CD4-positive, alpha-beta T cell treated with Interferon gamma for 1 hour (primary cell): ENCODE data around the gene NPHS2.

ENCODE experiments used
- DNase-seq: peaks from one replicate; pipeline ENCODE4 v3.0.0-alpha.2; 2020

NPHS2 gene

DNA sequence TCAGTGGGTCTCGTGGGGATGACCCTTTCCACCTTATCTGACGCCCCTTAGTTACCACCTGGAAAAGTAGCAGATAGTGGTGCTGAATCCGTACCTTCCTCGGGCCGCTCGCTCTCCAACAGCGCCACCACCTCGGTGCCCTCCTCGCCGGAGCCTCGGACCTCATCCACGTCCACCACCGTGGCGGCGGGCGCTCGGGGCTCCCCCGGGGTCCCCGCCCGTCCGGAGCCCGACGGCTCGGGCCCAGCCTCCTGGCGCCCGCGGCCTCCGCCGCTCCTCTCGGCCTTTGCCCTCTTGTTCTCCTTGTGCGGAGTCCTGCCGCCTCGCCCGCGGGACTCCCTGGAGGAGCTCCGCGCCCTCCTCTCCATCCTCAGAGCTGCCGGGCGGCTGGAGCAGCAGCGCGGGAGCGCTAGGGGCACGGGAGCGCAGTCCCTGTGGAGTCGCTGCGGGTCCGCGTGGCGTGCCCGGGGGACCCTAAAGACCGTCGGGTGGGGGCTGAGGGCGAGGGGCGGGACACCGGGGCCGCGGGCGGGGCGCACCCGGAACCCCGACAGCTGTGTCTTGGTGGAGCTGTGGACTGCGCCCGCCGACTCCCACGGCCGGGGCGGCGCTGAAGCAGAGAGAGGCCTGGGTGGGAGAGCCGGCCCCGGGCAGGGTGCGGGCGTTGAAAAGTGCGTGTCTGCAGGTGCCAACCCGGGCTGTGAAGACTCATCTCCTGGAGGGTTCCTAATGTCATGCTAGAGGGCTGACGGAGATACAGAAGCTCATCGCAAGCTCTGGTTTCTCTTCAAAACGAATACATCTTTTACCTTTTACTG, at the start of gene NPHS2:
TSS of gene NPHS2 (minus strand) at position 452 of the 818 bp plus-strand sequence. CDS start at position 368, 84 bp downstream.
- DNase-seq, result no peak

DNA sequence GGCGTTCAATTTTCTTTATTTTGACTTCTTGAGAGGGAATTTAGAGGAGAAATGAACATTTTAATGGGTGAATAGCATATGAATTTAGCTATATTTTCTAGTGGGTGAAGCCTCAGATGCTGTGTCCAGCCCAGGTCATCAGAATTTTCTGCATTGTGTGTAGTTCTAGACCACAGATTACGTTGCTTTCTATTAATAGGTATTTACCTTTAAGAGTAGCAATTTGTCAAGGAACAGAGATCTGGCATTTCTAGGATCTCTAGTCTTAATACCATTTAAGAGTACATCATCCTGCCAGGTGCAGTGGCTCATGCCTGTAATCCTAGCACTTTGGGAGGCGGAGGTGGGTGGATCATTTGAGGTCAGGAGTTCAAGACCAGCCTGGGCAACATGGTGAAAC, 36.6 kb upstream of the NPHS2 start:
- DNase-seq, result no peak

DNA sequence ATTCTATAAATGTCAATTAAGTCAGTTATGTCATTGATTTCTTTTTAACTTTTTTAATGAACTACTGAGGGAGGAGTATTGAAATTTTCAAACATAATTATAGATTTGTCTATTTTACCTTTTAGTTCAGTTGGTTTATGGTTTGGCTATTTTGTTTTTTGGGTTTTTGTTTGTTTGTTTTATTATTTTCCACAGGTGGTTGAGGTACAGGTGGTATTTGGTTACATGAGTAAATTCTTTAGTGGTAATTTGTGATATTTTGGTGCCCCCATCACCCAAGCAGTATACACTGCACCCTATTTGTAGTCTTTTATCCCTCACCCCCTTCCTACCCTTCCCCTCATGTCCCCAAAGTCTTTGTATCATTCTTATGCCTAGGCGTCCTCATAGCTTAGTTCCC, 25.3 kb upstream of the NPHS2 start:
- no peak for DNase-seq

DNA sequence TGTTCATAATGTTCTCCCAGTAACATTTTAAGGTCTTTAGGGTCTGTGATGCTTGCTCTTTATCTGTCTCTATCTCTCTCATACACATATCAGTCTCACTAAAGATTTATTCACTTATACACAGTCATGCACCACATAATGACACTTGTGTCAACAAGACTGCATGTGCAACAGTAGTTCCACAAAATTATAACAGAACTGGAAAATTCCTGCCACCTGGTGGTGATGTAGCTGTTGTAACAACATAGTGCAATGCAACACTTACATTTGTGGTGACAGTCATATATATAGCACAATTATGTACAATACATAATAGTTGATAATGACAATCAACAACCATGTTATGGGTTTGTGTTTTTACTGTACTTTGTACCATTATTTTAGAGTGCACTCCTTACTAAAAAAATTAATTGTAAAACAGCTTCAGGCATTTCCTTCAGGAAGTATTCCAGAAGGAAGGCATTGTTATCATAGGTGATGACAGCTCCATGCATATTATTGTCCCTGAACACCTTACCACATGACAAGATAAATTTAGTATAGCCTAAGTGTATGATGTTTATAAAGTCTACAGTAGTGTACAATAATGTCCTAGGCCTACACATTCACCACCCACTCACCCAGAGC, 24.0 kb upstream of the NPHS2 start:
- DNase-seq, result no peak

DNA sequence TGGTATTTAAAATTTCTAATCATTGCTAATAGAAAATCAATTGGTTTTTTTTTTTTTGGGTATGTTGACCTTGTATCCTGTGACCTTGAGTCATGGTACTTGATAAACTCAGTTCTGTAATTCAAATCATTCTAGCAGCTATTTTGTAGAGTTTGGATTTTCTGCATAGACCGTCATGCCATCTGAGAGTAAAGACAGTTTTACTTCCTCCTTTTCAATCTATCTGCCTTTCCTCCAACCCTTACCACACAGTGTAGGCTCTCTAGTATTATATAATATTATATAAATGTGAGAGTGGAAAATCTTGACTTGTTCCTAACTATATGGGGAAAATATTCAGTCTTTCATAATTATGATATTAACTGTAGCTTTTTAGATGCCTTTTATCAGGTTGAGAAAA, 22.9 kb upstream of the NPHS2 start:
- no peak for DNase-seq

DNA sequence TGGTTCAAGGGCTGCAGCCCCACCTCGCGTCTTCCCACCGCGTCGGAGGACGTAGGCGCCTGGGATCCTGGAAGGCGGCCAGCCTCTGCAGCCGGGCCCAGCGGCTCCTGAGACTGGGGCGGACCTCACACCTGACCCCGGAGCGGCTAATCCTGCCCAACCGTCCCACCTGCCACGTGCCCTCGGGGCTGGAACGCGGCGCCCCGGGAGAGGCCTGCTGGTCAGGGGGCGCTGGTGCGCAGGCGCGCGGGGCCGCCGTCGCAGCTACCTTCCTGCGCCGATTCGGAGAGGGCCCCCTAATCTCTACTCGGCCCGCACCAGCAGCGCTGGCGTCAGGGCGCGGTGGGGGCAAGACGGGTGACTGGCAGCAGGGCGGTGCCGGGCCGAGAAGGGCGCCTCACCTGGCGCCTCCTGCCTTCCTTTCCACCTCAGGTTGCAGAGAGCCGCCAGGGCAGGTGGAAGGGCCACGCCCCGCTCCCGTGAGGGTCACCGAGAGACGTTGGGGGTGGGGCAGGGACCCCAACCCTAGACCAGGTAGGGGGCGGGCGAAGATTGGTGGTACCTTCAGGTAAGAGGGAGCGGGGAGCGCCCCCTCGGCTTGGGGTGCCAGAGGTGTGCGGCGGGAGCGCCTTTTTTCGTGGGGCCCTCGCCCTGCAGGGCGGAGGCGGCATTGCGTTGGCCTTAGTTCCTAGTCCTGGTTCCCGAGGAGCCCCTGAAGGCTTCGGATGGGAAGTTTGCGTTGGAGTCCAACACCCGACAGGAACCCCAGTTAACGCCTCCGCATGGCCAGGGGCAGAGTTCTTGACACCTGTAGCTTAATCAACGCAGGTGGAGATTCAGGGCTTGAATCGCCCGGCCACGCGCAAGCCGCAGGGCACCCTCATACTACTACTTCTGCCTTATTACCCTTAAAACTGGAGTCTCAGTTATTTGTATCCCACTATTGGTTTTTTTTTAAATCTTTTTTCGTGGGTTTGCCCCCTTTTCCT, 16.1 kb upstream of the NPHS2 start, which contains the start of gene TDRD5:
TSS of gene TDRD5 (plus strand) at position 241 of the 989 bp plus-strand sequence. CDS start 784 bp downstream, outside the sequence.
- DNase-seq, result no peak

DNA sequence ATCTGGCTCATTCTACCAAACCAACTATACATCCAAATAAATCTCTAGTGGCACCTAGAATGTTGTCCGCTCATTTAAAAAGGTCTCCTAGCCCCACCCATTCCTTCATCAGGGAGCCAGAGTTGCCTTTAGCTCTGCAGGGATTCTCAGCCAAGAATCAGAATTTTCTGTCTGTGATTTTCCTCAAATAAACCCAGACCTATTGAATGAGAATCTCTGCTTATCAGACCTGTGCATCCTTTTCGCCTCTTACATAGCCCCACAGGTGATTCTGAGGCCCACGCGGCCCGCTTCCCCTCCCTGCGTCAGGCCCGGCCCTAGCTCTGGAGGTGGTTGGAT, 15.5 kb upstream of the NPHS2 start:
- no peak for DNase-seq

DNA sequence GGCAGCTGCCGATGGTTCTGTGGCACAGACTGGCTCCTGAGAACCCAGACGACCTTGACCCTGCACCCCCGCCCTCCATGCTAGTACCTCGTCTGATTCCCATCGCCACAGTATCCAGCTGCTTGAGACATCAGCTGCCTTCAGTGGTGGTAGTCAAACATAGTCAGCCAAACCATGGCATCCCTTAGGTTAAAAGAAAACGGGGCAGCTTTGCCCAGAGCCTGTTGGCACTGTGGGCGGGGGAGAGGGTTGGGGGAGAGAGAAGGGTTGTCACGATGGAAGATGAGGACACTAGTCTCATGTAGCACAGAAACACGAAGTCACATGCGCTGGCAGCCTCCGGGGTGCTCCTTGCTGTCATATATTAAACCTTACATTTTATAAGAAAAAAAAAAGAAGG, 14.9 kb upstream of the NPHS2 start:
- DNase-seq, result no peak

DNA sequence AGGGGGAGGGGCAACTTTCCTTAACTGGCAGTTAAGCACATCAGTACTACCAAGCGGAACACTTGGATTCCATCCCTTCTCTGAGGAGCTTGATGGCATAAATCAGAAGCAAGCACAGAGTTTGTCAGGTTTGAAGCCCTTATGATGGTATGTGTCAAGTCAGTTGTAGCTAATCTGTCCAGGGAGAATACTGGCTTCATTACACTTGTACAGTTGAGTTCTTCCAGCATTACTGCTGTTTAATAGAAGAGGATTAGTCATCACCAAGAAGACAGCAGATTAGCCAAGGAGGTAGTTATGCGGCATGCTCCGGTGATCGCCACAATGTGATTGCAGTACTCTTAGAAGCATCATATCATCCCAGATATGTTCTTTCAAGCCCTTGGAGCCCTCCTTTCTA, 13.8 kb upstream of the NPHS2 start:
- no peak for DNase-seq

DNA sequence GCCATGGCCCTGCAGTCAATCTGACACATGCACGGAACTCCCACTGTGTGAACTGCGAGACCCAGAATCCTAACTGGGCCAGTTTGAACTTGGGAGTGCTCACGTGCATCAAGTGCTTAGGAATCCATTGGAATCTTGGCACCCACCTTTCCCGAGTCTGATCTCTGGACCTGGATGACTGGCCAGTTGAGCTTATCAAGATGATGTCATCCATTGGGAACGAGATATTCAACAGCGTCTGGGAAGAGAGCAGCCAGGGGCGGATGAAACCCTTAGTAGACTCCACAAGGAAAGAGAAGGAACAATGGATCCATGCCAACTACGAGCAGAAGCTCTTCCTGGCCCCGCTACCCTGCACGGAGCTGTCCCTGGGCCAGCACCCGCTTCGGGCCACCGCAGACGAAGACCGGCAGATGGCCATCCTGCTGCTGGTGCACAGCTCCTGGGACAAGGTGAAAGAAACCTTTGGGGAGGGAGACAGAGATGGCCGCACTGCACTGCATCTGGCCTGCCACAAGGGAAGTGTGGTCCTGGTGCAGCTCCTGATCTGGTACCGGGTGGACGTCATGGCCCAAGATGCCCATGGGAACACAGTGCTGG, 12.8 kb upstream of the NPHS2 start:
- no peak for DNase-seq

DNA sequence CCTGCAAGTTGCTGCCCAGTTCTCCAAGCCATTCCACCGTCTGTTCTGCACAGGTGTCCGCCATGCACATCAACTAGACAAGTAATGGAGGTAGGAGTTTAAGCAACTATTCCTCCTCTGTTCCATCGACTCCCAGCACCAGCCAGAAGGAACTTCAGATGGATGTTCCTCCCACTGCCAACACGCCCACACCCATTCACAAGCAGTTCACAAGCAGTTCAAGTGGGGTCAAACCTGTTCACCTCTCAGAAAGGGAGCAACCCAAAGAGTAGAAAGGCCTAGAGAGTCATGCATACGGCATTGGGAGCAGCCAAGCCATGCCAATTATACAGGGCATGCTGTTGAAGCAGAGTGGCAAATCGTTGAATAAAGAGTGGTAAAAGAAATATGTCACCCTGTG, 11.6 kb upstream of the NPHS2 start:
- DNase-seq, result no peak

DNA sequence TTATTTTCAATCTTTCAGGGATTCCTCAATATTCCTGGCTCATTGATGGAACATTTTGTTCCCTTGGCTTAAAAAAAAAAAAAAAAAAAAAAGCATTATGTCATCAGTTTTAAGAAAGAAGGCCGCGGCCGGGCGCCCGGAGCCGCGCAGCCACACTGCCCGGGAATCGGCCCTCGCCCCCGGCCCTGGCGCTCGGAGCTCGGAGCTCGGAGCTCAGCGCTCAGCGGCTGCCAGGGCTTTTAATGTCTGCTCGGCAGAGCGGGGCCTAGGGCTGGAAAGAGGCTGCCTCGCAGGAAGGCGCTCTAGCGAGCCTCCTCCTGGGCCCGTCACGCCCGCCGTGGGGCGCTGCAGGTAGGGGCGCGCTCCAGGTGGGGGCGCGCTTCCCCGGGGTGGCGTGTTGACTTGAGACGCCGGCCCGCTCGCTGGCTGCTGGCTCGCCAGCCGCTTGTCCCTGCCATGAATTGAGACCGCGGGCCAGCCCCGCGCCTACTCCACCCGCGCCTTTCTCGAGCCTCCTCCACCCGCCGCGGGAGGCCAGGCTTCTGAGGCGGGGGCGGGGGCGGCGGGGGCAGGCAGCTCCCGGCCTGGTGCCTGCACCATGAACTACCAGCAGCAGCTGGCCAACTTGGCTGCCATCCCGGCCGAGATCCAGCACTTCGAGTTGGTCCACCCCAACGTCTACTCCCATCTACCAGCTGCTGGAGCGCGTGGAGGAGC, 10.5 kb upstream of the NPHS2 start:
- DNase-seq, result no peak

DNA sequence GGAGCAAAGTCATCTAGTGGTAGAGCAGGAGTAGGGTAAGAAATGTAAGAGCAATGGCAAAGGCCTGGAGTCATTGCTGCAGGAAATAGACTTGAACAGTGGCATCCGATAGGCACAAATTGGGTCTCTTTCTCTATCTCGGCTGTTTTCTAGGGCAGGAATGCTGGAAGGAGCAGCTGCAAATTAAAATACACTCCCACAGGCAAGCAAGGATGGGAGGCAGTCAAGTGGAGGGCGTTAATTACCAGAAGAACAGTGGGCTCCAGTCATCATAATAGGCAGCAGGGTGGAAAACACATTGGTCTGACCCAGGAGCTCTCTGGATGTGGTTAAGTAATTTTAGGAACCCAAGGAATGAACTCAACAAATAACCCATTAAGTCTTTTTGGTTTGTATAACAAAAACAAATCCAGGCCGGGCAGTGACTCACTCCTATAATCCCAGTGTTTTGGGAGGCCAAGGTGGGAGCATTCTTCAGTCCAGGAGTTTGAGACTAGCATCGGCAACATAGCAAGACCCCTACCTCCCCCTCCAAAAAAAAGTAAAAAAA, 8.1 kb upstream of the NPHS2 start:
- no peak for DNase-seq

DNA sequence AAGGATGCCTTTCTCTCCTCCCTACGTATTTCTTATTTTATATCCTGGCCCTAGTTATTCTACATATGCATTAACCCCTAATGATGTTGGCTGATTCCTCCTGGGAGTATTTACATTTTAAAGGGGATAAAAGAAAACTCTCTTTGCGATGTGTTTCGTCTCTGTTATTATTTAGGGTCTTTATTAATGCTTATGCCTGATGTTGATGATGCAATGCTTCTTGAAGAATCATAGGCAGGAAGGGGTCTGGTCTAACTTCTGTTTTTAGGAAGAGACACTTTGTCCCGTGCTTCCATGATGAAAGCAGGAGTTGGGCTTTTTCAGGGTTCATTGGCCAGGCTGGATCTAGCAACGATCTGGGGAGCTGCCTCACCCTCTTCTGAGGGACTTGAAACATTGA, 761 bp upstream of the NPHS2 start:
- DNase-seq, result no peak

DNA sequence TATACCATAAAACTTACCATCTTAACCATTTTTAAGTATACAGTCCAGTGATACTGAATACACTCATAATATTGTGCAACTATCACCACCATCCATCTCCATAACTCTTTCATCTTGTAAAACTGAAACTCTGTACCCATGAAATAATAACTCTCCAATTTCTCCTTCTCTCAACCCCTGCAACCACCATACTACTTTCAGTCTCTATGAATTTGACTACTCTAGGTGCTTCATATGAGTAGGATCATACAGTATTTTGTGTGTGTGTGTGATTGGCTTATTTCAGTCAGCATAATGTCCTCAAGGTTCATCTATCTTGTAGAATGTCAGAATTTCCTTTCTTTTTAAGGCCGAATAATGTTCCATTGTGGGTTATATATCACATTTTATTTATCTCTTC, 17.7 kb downstream of the NPHS2 start:
- DNase-seq, result no peak

DNA sequence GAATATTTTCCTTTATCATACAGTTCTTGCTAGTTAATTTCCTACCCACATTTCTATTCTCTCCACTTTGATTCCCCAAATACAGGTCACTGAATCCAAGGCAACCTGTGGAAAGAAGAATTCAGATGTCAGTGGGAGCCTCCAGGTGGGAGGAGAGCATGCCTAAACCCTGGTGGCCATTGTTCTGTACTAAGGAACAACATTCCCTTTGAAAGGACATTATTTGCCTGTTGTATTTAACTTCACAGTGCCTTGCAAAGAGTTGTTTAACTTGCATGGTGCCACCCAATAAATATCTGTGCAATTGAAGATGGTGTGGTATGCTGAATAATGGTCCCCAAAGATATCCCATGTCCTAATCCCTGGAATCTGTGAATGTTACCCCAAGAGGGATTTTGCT, 21.3 kb downstream of the NPHS2 start:
- no peak for DNase-seq

DNA sequence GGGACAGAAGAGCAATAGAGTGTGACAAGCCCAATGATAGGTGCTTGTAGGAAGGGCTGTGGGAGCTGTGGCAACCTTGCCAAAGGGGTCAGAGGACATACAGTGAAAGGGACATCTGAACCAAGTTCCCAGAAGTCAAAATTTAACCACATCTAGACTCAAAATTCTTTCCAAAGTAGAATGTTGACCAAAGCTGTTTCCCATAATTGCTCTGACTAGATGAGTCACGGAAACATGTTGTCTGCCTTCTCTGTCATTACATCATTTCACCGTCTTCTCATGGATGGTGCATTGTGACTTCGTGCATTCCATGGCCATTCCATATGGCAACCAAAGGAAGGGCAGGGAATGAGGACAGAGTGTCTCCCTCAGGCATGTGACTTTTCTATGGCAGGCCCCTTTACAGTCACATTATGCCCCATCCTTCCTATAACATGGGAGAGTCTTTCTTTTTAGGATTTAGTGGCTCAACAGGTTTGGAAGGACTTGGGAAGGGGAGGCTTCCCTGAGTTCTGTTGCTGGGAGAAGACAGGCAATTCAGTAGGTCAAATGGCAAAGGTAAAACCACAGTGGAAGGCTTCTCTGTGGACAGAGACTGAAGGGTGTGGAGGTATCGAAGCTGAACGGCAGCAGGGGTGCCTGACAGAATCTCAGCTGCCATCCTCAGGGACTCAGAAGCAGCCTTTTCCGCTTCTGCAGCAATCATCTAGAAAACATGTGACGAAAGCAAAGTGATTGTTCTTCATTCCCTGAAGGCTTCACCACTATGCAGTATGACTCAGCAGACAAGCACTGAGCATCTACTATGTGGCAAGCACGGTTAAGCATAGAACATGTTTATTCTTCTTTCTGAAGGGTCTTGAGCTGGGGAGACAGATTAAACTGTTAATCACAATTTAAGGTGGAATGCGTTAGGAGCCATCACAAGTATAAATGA, 24.7 kb downstream of the NPHS2 start:
- no peak for DNase-seq

DNA sequence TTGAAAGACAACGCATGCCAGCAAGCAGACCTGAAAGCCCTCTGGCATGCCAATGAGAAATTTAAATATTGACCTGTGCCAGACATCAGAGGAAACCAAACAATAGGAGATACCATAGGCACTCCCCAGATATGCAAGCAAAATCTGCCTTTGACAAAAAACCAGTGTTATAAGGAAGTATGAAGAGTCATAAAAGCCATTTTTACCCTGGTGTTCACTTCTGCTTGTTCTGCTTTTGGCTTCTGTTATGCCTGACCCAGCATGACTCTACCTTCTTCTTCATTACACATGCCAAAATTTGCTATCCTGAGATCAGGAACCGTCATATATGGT, 26.4 kb downstream of the NPHS2 start:
- DNase-seq, result no peak

DNA sequence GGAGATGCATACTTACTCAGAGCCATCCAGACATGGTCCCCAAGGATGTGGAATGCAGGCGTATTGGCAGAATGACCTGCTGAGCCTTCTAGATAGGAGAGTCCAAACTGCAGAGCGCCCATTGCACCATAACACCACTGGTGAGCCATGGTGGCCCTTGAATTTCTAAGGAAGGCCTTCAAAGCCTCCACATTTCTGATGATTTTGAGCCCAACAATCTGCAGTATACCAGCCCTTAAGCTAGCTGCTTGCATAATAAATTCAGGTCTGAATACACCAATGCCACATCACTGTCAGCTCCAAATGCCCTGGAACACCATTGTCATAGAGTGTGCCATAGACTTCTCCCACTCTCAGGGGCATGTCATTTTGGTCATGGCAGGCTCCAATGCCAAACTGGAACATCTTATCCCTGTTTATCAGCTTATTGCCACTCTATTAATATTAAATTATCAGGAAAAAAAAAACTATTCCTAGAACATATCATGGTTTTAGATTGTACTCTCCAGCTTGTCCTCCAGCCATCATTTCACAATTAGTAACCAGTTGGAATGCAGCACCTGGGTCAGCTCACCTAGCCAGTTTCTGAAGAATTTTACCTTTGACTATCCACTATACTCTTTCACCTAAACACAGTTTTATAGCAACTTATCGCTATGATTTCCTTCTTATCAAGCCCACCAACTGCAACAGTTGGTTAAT, 26.9 kb downstream of the NPHS2 start:
- no peak for DNase-seq

DNA sequence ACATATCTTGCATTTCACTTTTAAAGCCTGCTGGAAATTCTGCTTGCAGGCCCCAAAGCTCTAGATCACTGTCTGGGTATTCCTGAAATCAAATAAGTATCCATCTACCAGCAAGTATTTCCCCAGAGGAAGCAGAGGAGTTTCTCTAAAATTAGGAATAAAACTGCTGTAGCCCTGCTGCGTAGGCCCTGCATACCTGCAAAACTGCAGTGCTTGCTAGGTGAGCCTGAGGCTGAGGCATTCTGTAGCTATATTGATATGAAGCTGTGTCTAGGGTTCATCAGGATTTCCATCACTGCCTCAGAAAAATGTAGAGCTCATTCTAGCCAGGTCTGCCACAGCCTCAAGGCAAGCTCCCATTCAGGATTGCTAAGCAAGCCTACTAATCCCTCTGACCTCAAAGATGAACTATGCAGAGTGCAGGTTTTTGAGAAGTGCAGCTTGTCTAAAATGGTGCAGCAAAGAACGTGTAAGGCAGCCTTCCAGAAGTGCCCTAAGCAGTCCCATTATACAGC, 28.7 kb downstream of the NPHS2 start:
- no peak for DNase-seq
